GM19324 (cell line): ENCODE results near the gene SMARCB1.
"Not testable (repeated sequence)": the region's sequence is repeated elsewhere in the genome, so short reads cannot be mapped to it uniquely, and the experiment has no call there.

Source experiments
- ATAC-seq: cut with Tn5 transposase; IDR thresholded peaks from one replicate; pipeline ENCODE4 v1.9.1; 2021; ENCODE audit warnings: mild to moderate bottlenecking, moderate library complexity; ENCODE audit not compliant: unreplicated experiment, low FRiP score

Gene SMARCB1

DNA sequence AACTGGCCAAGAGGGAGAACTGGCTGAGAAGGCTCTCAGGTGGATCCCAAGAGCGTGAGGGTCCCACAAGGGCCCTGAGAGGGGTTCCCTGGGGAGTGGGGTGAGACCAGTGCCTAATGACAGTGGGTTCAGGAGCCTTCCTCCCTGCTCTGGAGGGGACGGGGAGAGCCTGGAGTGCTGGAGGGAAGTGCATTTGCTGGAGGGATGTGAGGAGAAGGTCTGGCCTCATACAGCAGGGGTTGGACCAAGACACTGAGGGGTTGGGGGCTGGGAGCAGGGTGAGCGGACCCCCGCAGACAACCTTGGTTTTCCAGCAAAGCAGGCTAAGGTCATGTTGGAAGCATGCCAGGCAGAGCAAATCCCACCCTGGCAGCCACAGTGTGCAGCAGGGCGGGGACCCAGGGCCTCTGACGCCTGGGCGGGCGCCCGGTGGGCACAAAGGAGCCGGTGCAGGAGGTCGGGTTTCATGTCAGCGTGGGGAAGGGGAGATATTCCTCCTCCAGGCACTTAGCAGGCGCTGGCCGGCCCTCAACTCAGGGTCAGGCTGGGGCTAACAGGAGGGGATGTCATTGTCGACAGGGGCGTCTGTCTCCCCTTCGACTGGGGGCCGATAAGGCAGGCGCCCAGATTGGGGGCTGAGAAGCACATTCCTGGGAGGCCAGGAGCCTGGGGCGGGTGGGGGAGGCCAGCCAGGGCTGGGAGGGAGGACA, 55.1 kb downstream of the SMARCB1 start:
- no peak for ATAC-seq

DNA sequence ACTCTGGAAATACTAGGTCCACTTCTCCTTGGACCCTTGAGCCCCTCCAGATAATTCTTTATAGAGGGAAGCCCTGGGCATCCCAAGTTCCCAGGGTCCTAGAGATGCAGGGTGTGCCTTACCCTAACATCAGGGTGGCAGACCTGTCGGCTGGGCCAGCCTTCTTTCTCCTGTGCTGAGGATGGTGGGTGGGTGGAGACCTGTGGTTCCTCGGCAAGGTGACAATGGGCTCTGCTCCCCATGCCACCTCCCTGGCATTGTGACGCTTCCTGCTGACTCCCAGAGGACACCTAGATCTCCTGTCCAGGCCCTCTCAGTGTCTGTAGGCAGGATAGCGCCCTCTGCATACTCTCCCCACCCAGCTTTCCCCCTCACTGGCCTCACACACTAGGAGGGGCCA, 55.8 kb downstream of the SMARCB1 start:
- no peak for ATAC-seq

DNA sequence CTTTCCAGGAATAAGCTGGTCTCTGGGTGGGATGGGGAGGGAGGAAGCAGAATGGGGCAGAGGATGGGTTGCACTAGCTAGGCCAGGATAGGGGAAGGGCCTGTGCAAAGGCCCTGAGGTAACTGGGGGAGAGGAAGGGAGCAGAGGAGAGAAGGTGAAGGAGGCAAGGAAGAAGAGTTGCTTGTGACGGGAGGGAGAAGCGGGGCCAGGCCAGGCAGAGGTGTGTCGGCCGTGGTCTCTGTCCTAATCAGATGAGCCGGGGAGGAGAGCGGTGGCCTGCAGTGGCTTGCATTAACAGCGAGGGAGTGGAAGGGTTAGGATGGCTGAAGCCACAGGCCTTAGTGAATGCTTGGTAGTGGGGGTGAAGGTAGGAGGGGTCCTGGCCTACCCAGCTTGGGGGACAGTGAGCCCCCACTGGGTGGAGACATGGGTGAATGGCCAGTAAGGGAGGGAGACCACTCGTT, 58.0 kb downstream of the SMARCB1 start:
- no peak for ATAC-seq

DNA sequence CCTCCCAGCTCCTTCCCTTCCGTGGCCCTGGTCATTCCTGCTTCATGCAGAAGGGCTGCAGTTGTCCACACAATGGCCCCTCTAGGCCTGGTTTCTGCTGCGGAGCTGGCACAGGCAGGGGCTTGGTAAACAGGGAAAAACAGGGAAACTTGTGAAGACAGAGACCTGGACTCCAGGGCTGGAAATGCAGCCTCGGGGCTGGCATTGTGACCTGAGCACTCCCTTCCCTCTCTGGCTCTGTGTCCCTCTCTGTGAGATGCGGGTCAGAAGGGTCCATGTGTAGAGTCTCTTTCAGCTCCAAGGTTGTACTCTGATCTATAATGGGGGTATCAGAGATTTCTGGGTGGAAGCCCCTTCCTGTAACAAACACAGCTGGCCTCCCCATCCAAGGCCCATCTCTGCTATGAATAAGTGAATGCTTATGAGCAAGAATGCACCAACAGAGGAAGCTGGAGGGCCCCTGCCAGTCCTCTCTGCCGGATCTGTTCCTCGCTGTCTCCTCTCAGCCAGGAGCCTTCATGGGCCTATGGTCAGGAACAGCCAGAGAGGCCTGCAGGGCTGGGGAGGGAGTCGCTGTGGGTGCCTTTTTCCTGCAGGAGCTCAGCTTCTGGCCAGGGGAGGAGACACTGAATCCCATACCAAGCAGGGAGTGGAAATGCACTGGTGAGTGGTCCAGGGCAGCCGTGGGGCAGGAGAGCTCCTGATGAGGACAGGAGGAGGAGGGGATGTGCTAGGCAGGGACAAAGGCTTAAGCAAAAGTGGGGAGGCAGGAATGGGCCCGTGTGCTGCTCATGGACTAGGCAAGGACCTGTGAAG, 58.7 kb downstream of the SMARCB1 start:
- no peak for ATAC-seq

DNA sequence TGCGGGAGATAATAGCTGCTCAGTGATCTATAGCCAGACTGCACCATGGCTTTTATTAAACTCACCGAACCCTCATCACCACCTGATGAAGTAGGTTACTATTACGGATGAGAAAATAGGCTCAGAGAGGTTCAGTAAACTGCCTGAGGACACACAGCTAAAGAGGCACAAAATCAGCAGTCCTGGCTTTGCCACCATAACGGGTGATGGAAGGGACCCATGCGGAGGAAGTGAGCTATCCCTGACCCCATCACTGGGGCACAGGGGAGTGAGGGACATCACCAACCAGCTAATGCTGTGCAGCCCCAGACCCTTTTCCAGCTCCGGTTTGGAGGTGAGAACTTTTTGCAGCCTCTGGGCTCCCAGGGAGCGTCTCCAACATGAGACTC, 59.3 kb downstream of the SMARCB1 start:
- no peak for ATAC-seq

DNA sequence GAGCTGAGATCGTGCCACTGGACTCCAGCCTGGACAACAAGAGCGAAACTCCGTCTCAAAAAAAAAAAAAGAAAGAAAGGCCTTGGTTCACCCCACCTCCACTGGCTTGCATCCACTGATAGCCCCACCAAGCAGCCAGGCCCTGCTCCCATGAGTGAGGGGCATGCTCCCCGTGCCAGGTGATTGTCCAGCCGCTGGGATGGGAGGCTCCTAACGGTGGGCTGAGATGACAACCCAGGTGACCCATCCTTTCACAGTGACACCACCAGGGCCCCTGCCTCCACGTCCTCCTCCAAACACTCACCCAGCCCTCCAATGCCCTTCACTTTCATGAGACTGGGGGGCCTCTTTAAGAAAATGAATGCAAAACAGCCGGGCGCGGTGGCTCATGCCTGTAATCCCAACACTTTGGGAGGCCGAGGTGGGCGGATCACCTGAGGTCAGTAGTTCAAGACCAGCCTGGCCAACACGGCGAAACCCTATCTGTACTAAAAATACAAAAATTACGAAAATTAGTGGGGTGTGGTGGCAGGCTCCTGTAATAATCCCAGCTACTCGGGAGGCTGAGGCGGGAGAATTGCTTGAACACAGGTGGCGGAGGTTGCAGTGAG, 60.6 kb downstream of the SMARCB1 start:
- ATAC-seq: no peak

DNA sequence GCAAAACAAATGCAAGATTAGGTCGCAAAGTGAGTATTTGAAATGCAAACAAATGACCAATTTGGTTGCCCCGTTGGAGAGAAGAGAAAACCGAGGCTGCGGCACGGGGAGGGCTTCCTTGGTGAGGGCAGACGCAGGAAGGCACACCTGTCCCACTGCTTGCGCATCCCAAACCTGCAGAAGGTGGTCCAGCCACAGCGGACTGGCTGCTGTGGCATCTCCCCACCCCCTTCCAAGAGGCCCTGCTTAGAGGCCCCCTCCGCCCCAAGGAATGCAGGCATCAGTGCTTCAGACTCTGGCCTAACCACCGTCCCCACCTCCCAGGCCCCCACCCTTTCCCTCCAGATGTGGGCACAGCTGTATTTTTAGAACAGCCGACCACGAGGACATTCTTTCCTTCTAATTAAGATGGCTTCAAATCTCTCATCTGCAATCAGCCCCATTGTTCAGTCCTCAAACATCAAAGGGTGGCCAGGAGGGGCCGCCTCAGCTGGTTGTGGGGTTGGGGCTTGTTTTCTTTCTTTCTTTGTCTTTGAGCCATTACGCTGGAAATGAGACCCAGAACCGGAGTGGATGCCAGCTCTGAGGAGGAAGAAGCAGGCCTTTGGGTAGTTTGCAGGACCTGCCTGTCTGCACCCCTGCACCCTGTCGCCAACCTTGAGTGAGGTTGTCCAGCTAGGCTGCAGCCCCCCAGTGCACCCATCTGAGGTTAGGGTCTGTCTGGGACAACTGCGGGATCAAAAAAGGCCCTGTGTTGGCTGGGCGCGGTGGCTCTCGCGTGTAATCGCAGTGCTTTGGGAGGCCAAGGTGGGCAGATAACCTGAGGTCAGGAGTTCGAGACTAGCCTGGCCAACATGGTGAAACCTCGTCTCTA, 61.5 kb downstream of the SMARCB1 start:
- ATAC-seq: no peak

DNA sequence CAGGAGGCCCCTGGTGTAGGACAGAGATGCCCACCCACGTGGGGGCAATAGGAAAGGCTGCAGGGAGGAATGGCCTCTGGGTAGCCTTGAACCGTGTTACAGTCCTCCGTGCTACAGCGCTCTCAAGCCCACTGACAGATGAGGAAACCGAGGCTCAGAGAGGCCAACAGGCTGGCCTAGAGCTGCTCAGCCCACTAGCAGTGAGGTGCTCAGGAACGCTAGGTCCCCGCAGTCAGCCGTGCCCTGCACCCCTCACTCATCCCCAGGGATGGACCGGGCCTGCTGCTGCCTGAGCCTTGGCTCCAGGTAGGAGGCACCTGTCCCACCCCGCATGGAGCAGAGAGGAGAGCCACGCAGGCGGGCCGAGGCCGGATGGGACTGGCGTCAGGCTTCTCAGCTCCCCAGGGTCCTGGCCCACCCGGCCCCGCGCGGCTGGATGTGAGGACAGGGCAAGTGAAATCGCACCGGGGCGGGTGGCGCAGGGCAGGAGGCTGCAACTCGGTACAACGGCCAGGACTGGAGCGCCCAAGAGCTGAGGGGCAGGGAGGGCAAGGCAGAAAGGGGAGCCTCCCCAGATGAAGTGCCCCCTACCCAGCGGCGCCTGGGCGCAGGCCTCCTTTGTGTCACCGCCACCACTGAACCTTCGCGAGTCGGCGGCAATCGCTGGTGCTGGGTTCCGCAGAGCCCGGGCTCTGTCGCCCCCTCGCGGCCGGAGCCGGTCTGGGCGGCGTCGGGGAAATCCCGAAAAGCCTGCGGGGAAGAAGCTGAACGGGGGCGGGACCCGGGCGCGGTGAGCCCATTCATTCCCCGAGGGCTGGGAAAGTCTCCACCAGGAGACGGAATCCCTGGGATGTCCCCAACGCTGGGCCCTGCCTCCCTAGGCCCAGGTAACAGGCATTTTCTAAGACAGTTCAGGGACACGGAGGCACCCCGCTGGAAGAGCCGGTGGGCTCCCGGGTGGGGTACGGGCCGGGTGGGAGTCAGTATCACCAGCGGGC, 62.5 kb downstream of the SMARCB1 start:
- ATAC-seq: peak; percentile 50

DNA sequence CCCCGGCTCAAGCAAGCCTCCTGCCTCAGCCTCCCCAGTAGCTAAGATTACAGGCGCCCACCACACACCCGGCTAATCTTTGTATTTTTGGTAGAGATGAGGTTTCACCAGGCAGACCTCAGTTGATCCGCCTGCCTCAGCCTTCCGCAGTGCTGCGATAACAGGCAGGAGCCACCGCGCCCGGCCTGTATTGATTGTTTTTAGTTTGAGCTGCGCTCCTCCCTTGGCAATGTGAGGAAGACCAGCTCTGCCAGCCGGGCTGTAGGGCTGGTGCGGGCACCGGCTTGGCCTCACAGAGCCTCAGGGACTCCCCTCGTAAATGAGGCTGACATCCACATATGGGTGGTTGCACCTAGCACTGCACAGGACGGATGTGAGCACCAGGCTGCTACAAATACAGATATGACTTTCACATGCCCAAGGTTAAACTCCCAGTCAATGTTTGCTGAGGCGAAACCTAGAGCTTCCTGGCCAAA, 63.4 kb downstream of the SMARCB1 start:
- no peak for ATAC-seq

DNA sequence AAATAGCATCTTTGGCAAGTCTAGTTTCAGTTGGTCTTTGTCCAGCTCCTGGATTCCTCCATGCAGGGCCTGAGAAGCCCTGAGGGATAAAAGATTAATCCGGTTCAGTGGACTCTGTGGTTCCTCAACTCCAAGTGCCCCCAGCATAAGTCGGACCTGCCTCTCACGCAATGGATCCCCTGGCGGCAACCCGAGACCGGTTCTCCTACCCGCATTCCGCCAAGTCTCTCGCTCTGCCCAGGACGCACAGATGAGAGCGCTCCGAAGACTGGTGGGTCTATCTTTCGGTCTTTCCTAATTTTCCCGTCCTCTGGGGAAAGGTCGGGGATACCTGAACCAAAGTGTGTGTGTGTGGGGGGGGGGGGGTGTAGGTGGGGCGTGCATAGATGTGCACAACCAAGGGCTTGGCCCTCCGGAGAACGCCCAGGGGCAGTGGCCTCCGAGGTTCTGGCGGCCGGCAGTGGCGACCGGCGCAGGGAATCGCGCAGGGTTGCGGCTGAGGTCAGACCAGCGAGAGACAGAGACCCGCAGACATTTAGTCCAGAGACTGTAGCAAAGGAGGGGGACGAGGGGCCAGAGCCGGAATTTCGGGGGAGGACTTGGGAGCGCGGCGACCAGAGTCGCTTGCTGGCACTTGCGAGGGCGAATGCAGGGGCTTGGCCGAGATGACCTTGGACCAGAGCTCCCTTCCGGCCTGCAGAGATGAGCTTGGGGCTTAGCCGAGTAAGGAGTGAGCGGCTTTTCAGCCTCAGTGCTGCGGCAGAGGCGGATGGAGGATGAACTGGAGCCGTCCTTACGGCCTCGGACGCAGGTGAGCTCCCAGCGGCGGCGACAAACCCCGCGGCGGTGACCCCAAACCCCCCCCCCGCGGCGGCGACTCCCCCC, 70.2 kb downstream of the SMARCB1 start:
- peak; percentile 41 for ATAC-seq

DNA sequence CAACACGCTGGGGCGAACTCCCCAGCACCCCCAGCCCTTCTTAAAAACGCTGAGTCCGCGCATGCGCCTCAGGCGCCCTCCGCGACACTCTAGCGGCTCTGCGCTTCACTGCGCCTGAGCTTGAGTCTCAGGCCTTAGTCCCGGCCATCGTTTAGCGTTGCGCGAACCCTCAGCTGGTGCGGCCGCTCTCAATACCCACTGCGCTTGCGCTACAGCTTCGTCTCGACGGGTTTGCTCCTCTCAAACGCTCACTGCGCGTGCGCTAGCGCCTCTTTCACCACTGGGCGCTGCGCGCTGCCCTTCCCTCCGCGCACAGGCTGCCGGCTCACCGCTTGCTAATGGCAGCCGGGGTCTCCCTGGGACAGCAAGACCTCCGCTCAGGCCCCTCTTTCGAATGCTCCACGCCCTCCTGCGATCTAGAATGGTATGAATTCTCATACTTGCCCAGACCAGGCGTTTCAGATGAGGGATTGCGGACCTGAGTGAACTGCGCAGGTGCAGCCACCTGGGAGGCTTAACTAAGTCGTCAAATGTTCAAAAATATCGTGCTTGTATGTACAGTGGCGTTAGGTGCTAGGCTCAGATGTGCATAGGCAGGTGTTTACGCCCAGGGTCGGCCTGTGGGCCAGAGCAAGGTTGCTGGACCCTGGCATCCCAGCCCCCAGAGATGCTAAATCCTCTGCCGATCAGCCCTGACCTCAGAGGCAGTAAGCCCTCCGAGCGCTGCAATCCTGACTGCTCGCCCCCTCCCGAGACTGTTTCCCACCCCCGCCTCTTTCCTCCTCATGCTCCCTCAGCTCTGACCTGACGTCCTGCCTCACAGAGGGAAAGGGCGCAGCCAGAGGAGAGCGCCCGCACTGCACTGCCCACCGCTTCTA, 71.1 kb downstream of the SMARCB1 start, which contains the start of gene SLC2A11:
SLC2A11 (plus strand) TSS at position 270 of the 878 bp plus-strand sequence; CDS start at position 395, 125 bp downstream.
- ATAC-seq: peak; percentile 91

DNA sequence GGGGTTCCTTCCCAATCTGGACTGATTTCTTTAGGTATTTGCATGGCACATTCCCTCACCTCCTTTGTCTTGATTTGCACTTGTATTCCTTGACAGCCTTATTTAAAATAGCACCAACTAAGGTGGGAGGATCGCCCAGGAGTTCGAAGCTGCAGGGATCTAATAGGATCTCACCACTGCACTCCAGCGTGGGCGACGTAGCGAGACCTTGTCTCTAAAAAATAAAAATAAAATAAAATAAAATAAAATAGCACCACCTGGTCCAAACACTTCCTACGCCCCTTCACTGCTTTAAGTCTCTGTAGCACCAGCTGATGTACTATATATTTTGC, 71.7 kb downstream of the SMARCB1 start:
- ATAC-seq: no peak

DNA sequence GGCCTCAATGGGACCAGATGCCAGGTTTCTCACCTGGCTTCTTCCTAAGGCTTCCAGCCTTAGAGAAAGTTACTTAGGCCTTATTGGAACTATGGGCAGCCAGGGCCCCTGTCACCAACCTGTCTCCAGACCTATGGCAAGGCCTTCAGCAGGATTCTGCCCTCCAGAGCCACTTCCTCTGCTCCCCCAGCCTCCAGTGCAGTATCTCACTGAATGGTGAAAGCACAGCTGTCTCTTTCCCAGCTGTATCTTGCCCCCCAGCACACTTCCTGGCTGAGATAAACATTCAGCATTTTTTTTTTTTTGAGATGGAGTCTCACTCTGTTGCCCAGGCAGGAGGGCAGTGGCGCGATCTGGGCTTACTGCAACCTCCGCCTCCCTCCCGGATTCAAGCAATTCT, 72.4 kb downstream of the SMARCB1 start:
- no peak for ATAC-seq

DNA sequence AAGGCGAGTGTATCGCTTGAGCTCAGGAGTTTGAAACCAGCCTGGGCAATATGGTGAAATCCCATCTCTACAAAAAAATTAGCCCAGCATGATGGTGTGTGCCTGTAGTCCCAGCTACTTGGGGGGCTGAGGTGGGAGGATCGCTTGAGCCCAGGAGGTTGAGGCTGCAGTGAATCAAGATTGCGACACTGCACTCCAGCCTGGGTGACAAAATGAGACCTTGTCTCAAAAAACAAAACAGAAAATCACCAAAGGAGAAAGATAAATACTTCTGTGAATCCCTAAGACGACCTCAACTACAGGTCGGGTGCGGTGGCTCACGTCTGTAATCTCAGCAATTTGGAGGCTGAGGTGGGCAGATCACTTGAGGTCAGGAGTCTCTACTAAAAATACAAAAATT, 73.4 kb downstream of the SMARCB1 start:
- not testable (repeated sequence) for ATAC-seq

DNA sequence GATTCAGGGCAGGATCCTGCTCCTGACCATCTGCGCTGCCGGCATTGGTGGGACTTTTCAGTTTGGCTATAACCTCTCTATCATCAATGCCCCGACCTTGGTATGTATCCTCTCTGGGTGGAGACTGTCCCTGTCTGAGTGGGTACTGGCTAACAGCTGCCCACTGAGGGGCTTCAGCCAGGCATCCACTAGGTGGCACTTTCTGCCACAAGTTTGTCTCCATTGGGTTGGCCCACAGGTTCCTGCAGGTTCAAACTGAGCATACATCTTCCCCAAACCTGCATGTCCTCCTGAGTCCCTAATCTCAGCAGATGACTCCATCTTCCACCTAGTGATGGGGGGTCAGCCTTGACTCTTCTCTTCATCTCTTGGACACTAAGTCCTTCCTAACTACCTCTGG, 75.3 kb downstream of the SMARCB1 start:
- ATAC-seq: no peak

DNA sequence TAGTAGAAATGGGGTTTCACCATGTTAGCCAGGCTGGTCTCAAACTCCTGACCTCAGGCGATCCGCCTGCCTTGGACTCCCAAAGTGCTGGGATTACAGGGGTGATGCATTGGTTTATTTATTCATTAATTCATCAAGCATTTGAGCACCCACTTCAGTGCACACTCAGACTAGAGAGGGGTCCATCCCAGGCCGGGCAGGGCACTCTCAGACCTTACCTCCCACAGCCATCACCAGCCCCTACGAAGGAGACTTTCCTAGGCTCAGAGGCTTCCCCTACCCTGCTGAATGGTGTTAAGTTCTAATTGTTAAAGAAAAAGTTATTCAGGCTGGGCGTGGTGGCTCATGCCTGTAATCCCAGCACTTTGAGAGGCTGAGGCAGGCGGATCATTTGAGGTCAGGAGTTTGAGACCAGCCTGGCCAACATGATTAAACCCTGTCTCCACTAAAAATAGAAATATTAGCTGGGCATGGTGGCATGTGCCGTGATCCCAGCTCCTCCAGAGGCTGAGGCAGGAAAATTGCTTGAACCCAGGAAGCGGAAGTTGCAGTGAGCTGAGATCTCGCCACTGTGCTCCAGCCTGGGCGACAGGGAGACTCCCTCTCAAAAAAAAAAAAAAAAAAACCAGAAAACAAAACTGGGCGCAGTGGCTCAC, 77.9 kb downstream of the SMARCB1 start:
- not testable (repeated sequence) for ATAC-seq

DNA sequence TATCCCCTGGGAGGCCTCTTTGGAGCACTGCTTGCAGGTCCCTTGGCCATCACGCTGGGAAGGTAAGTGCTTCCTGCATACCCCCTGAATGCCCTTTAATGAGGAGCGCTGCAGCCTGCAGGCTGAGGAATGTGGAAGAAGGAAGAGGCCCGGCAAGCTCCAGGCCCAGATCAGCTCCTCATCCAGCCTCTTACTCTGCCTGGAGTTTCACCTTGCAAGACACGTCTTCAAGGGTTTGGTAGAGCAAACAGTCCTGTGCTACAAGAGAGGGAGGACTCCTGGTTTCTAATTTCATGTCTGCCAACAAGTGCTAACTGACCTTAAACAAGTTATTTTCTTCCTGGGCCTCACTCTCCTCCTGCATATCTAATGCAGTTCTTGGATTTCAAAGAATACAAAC, 81.8 kb downstream of the SMARCB1 start:
- ATAC-seq: no peak
